HPDE6-E6E7 (cell line): ENCODE data around the gene PLXNC1.

Experiments used
- DNase-seq: peaks from one replicate; pipeline ENCODE4 v3.0.0; 2011; ENCODE audit warnings: missing footprints; ENCODE audit errors: extremely low spot score

The PLXNC1 gene

GRCh38 chr12:94264736-94265485 is 116.5 kb downstream of the PLXNC1 start:
- DNase-seq = no peak

GRCh38 chr12:94265539-94265938 is 117.2 kb downstream of the PLXNC1 start:
- no peak for DNase-seq

GRCh38 chr12:94265966-94266745 is 117.8 kb downstream of the PLXNC1 start:
- DNase-seq = no peak

- no peak for DNase-seq
Observed at GRCh38 chr12:94266796-94267536, 118.6 kb downstream of the PLXNC1 start.

GRCh38 chr12:94267537-94267872 is 119.1 kb downstream of the PLXNC1 start:
- no peak for DNase-seq

GRCh38 chr12:94267921-94268471 is 119.6 kb downstream of the PLXNC1 start:
- DNase-seq = no peak

GRCh38 chr12:94269316-94269999 is 121.1 kb downstream of the PLXNC1 start:
- no peak for DNase-seq

GRCh38 chr12:94271351-94271750 is 123.0 kb downstream of the PLXNC1 start:
- DNase-seq = no peak

- no peak for DNase-seq
Observed at GRCh38 chr12:94272280-94272679, 123.9 kb downstream of the PLXNC1 start.

GRCh38 chr12:94273272-94273671 is 124.9 kb downstream of the PLXNC1 start:
- no peak for DNase-seq

GRCh38 chr12:94276725-94277124 is 128.3 kb downstream of the PLXNC1 start:
- no peak for DNase-seq

- DNase-seq = no peak
Observed at GRCh38 chr12:94277426-94278000, 129.1 kb downstream of the PLXNC1 start.

- no peak for DNase-seq
Observed at GRCh38 chr12:94280063-94280462, 131.7 kb downstream of the PLXNC1 start.

GRCh38 chr12:94282675-94283074 is 134.3 kb downstream of the PLXNC1 start:
- no peak for DNase-seq

GRCh38 chr12:94284046-94284445 is 135.7 kb downstream of the PLXNC1 start:
- DNase-seq = no peak

- DNase-seq = no peak
Observed at GRCh38 chr12:94284859-94285258, 136.5 kb downstream of the PLXNC1 start.

GRCh38 chr12:94285943-94286582 is 137.7 kb downstream of the PLXNC1 start:
- DNase-seq = no peak

- no peak for DNase-seq
Observed at GRCh38 chr12:94286583-94287244, 138.3 kb downstream of the PLXNC1 start.

- DNase-seq = no peak
Observed at GRCh38 chr12:94287245-94287628, 138.9 kb downstream of the PLXNC1 start.
